Measurements from ENCODE around the gene ADARB2. TPM values are rescaled to one million over a fixed set of nuclear protein-coding genes. Genes with fewer than 3 reads are reported as not detected.

The ADARB2 gene
- polyA plus RNA-seq, 10 donors, result 0.04 to 0.45 (median 0.28) TPM

DNA sequence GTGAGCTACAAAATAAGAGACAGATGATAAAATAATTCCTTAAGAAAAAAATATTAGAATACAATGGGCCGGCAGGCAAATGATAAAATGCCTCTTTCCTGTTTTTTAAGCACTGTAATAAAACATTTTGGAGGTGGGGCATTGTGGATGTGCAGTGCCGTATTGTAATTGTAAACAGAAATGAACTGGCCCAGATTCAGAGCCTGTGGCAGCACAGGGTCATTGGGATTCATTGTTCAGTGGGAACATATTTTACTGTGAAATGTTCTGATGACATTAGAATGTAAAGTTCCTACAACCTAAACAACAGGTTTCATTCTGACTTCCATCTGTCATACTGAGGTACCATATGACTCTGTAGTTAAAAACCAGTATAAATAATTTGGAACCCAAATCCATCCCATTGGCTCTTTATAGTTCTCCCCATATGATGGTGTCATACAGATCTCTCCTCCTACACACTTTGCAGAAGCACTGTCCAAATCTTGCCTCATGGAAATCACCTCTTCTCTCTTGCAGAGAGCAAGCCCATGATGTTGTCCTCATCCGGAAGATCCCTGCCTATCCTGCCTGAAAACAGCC, 416.5 kb downstream of the ADARB2 start:
- no peak for DNase-seq

DNA sequence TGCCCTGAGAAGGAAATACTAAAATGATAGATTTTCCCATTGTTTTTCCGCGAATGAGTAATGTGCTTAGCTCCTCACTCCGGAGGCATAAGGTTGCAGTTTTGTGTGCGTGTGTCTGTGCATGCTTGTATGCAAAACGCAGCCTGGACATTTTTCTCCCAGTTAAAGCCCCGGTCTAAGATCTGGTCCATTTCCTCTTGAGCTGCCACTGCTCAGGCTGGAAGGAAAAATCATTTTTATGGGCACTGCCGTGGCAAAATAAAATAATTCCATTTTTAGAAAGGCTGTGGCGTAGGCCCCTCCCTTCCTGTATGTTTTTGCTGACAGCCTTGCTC, 420.5 kb downstream of the ADARB2 start:
- peak in 1 of 3 donors; percentile 12 for DNase-seq

DNA sequence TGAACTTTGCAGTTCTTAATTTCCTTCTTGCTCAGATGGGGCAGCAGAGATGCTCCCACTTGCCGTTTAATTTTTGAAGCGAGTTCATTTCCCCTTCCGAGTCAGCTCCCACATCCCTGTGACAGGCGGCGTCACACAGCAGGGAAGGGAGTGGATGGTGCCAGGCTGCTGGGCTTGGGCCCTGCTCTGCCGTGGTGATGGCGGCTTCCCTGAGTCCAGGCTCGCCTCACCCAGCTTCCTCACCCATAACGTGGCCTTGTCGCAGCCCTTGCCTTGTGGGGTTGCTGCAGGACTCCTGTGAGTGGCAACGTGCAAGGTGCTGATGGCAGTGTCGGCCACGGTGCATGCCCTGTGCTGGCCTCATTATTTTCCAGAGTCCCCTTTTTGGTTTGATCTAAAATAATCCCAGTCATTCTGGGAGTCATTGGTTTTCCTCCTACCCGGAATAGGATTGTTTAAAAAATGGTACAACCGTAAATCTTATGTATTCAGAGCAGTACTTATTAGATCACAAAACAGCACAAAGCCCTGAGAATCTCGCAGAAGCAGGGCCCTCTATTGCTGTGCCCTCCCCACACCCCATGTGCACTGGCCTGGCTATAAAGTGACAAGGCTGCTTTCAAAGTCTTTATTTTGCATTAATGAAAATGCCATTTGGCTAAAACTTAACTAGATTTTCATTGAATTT, 421.1 kb downstream of the ADARB2 start:
- no peak for DNase-seq

DNA sequence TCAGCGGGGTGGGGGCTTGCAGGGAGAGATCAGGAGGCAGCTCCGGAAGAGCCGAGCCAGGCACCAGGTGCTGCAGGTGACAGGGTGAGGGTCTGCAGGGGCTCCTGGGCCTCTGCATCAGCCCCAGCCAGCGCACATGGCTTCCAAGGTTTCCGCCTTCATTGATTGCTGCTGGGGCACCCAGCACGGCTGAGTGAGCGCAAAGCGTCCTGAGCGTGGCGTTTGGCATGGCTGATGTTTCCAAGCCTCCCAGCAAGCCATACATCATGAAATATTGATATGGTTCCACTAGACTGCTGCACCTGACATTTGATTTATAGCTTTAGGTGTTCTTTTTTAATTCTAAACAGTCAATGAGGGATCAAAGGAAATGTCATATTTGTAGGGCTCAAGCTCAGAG, 422.1 kb downstream of the ADARB2 start:
- no peak for DNase-seq

DNA sequence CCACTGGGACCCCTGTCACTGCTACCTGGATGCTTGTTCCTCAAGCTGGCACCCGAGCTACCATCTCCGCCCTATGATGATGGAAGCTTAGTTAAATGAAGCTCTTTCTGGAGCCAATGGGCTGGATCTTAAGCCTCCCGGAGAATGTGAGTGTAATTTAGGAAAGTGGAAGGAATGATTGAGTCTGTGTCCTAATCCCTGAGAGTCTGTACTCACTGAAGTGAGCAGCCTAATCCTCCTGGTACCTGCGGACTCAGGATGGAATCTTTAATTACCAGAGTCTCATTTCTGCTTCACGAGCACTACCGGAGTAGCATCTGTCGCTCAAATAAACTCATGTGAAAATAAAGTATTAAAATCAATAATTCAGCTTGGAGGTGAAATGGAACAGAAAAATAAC, 425.6 kb downstream of the ADARB2 start:
- DNase-seq, result no peak

DNA sequence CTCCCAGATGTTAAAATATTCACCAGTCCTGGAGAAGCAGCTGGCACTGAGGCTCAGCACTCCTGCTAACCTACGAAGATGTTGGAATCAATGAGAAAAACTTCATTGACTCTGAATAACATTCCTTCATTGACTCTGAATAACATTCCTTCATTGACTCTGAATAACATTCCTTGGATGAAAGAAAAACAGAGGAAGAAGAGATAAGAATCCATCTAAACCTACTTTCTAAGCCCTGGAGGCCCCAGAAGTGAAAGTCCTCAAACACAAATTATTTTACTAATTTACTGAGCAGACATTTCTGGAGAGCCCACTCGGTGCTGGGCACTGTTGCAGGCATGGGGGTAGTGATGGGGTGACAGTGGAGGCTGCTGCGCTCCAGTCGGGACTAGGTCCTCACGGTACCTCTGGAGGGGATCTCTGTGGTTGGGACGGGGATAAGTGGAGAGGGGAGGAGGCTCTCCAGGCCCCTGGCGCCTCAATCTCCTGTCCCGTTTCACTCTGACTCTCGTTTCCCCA, 427.0 kb downstream of the ADARB2 start:
- no peak for DNase-seq

DNA sequence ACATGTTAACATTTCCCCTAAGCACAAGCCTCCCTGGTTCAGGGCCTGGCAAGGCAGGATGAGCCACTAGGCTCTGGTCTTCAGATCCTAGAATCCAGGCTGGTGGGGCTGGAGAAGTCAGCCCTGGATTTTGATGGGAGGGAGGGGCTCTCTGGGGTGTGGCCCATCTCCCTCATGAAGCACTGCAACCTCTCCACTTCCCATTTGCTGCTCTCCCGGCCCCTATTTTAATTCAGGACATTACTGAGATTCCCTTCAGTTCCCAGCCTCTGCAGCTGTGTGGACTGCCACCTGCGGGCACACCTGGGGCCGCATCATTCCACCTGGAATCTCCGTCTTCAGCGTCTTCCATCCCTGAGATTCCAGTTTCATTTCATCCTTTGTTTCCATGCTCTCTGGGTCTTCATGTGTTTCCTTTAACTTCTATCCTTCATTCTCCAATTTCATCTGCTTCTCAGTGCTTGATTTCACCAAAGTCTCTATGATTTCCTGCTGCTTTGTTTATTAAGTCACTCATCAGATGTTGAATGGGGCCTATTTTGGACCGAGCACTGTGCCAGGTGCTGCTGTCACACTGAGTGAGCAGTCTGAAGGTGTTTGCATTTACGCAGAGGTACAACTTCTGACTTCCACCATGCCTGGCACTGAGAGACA, 427.6 kb downstream of the ADARB2 start:
- DNase-seq, result no peak

DNA sequence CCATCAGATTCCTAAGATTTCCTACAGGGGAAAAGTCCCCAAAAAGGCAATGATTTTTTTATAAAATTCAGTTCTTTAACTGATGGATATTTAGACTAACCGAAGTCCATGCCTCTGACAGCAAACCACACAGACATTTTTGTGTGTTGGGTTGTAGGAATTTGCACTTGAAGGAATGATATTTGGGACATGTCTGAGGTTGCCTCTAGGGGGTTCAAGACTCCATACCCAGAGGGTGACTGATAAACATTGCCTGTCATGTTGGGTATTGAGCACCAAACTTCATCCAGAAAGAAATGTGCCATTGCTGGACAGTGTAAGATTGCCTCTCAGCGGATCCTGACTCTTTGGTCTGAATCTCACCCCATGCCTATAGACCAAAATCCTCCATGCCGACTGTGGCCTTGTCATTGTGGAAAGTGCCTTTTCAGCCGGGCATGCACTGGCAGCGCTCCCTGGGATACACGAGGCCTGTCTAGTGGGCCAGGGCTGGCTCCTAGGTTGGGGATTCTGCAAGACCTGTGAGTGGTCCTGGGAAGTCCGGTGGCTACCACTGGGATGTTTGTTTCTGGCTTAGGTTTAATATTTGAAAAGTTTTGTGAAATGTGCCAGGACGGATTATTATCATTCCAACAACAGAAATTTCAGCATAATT, 428.2 kb downstream of the ADARB2 start:
- no peak for DNase-seq

DNA sequence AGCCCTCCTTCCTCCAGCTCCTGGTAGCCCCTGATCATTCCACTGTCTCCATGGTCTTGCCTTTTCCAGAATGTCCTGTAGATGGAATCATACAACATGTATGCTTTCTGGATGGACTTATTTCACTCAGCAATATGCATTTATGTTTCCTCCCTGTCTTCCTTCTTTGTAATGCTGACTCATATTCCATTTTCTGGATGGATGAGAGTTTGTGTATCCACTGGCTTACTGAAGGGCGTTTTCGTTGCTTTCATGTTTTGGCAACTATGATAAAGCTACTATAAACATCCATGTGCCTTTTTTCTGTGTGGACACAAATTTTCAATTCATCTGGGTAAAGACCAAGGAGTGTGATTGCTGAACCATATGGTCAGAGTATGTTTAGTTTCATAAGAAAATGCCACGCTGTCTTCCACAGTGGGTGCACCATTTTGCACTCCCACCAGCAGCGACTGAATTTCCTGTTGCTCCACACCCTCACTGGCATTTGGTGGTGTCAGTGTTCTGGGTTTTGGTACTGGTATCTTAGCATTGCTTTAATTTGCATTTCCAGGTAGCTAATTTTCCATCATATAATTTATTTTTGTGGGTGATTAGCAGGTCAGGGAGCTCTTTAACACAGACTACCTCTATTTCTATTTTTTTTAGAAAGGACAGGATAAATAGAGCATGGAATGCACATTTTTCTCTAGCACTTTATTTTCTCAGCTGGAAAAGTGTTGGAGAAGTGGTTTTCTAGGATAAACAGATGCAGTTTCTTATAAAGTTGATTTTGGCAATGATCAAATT, 429.0 kb downstream of the ADARB2 start:
- no peak for DNase-seq

DNA sequence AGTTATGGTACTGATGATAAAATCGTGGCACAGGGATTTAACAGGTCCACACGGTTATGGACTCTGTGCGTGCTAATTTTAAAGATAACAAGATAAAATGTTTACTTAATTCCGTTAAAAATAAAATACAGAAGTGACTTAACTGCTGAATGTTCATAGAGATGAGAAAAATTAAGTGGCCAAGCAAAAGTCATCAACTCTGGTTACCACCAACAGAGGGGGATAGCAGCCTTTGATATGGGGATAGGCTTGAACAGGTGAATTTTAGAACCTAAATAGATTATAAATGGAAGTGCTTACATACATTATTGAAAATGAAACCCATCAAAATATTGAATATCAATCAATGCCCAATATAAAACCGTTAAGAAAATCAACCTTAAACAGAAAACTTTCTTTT, 436.2 kb downstream of the ADARB2 start:
- no peak for DNase-seq

DNA sequence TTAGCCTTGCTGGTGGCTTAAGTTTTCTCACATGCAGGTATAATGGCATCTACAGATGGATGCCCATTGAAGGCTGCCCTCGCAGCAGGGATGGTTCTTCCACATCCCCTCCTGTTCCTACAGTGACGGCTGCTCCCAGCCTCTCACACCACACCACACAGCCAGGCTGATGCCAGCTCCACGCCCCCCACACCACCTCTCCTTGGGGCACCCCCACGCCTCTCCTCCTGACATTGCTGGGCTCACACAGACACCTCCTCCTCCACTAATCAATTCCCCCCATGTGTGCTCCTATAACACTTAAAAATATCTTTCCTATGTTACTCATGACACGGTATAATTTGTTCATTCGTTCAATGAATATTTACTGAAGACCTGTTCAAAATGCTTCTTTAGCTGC, 437.1 kb downstream of the ADARB2 start:
- DNase-seq, result no peak

DNA sequence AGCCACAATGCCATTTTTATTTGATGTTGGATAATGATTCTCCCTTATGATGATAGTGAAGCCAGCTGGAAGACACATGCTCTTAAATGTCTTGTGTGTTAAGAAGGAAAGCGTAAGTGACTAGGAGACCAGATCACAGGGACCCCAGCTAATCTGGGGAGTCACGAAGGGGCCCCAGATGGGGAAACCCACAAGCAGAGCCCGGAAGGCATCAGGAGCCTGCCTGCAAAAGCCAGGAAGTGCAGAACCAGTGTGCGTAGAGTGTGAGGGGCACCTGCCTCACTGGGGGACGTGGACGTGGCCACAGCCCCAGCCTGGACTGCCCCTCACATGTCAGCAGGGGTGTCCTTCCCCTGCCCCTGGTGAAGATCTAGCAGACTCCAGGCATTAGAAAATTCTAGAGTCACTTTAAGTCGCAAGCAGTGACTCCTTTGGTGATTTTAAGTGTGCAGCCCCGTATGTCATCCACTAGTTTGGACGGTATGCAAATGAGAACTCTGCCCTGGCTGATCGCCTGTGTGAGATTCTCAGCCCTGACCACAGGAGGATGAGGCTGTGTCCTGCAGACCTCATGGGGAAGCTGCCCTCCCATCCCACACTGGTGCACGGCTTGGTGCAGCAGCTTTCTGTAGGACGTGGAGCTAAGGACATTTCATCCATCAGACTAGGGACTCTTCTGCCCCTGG, 438.1 kb downstream of the ADARB2 start:
- no peak for DNase-seq

DNA sequence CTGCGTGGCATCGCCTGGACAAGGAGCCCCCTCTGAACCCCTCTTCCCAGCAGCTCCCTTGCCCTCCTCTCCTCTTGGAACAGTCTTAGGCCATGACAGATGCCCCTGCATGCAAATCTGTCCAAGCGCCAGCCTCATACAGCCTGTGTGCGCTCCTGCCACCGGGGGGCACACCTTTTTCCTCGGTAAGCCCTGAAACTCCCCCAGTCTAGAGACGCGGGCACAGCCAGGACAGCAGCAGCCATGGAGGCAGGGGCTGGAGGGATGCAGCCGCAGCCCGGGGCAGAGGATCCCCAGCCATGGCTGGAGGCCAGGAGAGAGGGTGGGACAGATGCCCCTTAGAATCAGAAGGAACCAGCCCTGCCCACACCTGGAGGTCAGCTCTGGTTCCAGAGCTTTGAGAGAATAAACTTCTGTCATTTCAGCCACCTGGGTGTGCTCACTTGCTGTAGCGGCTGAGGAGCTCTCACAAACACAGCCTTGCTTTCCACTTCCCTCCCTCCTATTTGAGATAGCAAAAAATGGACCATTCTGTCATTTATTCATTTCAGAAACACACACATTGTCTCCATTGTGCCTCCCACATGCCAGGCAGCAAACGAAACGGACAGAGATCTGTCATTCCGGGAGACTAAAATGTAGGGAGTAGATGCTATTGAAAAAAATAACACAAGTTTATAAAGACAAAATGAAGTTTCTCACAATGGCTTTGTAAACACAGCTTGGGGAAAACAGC, 439.6 kb downstream of the ADARB2 start:
- DNase-seq, result peak in 1 of 3 donors; percentile 19

DNA sequence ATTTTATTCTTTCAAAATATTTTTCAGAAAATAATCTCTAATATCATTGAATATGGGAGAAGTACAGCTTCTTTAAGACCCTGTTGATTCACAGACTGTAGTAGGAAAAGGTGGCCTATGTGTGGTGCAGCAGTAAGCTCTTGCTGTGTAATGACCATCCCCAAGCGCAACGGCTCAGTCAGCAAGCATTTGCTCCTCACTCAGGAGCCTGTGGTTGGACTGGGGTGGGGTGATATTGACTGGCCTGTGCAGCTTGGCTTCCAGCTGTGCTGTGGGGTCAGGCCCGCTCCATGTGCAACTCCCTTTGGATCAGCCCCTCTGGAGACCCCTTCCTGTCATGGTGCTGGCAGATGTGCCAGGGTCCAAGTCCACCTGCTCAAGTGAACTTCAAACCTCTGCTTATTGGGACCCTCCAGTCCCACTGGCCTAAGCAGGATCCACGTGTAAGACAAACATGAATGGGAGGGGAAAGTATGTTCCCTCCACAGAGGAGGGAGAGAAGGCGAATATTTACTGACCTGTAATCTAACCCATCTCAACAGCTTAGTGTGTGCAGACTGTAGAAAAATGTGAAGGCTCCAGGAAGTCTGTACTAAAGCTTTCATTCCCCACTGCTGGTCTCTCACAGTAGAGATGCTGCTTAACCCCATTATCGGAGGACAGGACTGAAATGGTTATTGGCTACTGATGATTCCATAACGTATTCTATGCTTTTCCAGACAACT, 441.4 kb downstream of the ADARB2 start:
- no peak for DNase-seq

DNA sequence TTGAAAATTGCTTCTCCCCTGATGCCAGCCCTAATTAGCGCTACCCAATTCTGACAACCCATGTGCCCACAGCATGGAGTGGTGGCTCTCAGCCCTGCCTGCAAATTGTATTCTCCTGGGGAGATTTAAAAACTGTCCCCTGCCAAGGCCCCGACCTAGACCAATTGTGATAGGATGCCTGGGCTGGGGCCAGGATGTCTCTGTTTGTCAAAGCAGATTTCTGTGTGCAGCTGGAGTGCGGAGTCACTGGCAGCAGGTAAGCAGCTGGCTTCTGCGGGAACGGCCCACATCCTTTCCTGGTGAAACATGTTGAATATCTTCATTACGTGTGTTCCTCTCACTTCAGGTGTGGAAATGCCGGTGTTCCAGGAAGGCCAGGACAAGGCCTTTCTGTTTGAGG, 442.6 kb downstream of the ADARB2 start:
- no peak for DNase-seq

DNA sequence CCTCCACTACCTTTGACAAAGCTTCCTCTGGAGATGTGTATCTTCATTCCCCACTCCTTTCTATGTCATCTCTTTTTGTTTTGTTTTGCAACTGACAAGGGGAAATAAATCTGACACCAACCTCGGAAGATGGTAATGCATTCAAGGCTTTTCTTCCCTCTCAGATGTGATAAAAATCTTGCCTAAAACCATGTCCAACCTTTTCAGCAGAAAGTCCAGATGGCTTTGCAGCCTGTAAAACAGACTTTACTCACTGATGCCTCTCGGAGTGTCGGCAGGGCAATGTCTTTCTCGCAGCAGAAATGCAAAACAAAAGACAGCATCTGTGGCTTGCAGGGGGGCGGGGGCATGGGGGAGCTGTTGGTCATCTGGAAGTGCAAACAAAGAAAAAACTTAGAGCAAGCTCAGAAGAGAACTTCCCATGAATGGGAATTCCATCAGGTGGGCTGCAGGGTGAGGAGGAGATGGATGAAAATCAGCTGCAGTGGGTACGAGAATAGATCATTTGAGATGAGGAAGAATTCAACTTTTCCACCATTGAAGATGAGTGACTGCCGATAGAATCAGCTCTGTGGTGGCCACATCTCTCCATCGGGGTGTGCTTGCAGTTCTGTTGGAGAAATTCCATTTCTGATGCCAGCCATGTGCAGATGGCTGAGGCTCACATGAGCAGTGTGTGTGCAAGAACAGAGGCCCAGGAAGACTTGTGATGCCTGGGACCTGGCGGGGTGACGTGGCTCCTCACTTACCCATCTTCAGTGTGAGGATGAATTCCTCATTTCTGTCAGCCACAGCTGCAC, 443.5 kb downstream of the ADARB2 start:
- peak in 1 of 3 donors; percentile 22 for DNase-seq

DNA sequence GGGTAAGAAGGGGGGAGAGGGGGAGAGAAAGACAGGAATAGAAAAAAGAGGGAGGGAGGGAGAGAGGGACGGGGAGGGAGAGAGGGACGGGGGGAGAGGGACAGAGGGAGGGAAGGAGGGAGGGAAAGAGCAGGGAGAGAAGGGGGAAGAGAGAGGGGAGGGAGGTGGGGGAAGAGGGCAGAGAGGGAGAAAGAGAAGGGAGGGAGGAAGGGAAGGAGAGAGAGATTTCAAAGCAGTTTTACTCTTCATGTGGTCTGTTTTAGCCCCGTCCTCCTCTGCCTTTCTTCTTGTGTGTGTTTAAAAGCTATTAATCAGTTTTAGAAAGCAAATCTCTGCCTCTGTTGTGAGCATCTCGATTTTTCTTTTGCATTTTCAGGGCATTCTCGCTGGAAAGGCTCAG, 444.2 kb downstream of the ADARB2 start:
- no peak for DNase-seq

DNA sequence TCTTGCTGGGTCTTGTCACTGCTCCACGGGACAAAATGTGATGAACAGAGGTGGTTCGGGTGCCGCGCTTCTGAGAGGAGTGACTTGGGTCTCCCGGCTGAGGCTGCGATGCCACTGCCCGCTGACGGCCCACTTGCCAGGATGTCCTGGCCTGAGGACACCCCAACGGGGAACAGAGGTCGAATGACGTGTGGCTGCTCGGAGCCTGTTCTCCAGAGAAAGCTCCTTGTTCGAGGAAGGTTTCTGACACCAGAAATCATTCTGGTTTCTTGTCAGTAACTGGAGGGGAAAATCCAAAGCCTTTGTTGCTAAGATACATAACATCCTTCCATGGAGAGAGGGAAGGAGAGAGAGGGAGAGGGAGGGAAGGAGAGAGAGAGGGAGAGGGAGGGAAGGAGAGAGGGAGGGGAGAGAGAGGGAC, 444.7 kb downstream of the ADARB2 start:
- DNase-seq, result peak in 2 of 3 donors; percentile 20 to 53

Data from muscle of back (tissue), 11 donors.